Kidney (tissue), 14 donors: ENCODE data around the gene CRYBG1. TPM values are rescaled to one million over a fixed set of nuclear protein-coding genes. Genes with fewer than 3 reads are reported as not detected.

Experiments
- DNase-seq, 5 donors: peaks; one replicate each; pipeline ENCODE4 v3.0.0-alpha.2; 2013 to 2020
- FAIRE-seq: peaks from 2 replicates; lab custom pipeline; 2012; peaks lifted over from hg19 to GRCh38; lab: Jason Lieb, UNC
- H3K27ac ChIP-seq, 2 donors: one replicate each; pipeline ENCODE4 v1.7.0; 2013; ENCODE audit warnings: low read depth in 2 of 2, low read length in 2 of 2, inconsistent platforms in 1 of 2
- H3K27me3 ChIP-seq: one replicate; pipeline ENCODE4 v1.7.1; 2013; ENCODE audit warnings: low read length, inconsistent platforms; ENCODE audit not compliant: control insufficient read depth, insufficient read depth
- H3K36me3 ChIP-seq, 3 donors: one replicate each; pipeline versions ENCODE4 v1.7.0 to v1.7.1; 2013; ENCODE audit warnings: low read length in 3 of 3, control low read depth in 1 of 3, inconsistent platforms in 1 of 3; ENCODE audit not compliant: insufficient read depth in 3 of 3, control insufficient read depth in 2 of 3
- H3K4me1 ChIP-seq, 3 donors: one replicate each; pipeline versions ENCODE4 v1.7.0 to v1.7.1; 2013; ENCODE audit warnings: low read length in 3 of 3, inconsistent platforms in 1 of 3, low read depth in 1 of 3; ENCODE audit not compliant: control insufficient read depth in 2 of 3, insufficient read depth in 2 of 3
- H3K4me3 ChIP-seq, 3 donors: one replicate each; pipeline versions ENCODE4 v1.7.0 to v1.8.1; 2013; ENCODE audit warnings: low read length in 3 of 3, control low read depth in 1 of 3, inconsistent platforms in 1 of 3
- H3K9ac ChIP-seq, 3 donors: one replicate each; pipeline versions ENCODE4 v1.7.0 to v1.7.1; 2013; ENCODE audit warnings: low read length in 3 of 3, control low read depth in 1 of 3, inconsistent platforms in 1 of 3
- H3K9me3 ChIP-seq, 3 donors: one replicate each; pipeline versions ENCODE4 v1.7.0 to v1.7.1; 2013; ENCODE audit warnings: low read length in 3 of 3, control low read depth in 1 of 3, inconsistent platforms in 1 of 3; ENCODE audit not compliant: control insufficient read depth in 2 of 3, insufficient read depth in 1 of 3
- CTCF ChIP-seq: IDR thresholded peaks from 3 replicates; pipeline ENCODE4 v1.5.1; 2012; ENCODE audit warnings: mild to moderate bottlenecking, moderate library complexity, borderline replicate concordance; ENCODE audit not compliant: insufficient read depth; ENCODE audit errors: extremely low read depth
- intact Hi-C: fragments of 100-400 bp; cut with DNase I; formaldehyde crosslinking; loops from one replicate; pipeline ENCODE4 v1.11.1; 2022
- polyA plus RNA-seq: library from polyadenylated mRNA; stranded (reverse); fragments of 350-450 nt; fragmentation: Illumina TruSeq; extraction: RNeasy Lipid Tissue Mini Kit (QIAGEN cat#74804); gene quantifications from one replicate; pipeline ENCODE4 v1.2.3, GENCODE V29; 2014; ENCODE audit warnings: low read depth, low replicate concordance; ENCODE audit not compliant: insufficient read depth
- total RNA-seq: library from RNA; stranded (reverse); fragmentation: NEBNext Ultra II Directional; extraction: Animal tissue kit (Norgen Biotek cat#: 25700); gene quantifications from one replicate; pipeline ENCODE4 v1.2.1, GENCODE V29; 2021
- donor health status: control.
- donor health status: control.
- donor health status: control.
- donor health status: control.
- donor health status: control.
- donor health status: DM: yes; HTN: yes; CAD: no.
- donor health status: Normal renal cell carcinoma (clear cell type).

Gene CRYBG1
- total and polyA plus RNA-seq, 2 donors from 2014 or later: 7.0 to 32.6 TPM

DNA sequence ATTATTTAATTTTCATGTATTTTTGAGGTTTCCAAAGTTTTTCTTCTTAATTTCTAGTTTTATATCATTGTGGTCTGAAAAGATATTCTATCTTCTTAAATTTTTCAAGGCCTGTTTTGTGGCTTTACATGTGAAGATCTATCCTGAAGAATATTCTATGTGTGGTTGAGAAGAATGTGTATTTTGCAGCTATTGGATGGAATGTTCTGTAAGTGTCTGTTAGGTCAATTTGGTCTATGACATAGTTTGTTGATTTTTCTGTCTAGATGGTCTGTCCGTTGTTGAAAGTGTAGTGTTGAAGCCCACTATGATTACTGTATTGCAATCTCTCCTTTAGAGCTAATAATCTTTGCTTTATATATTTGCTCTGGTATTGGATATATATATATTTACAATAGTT is 125.7 kb downstream of the CRYBG1 start:
- no peak for FAIRE-seq
- Histone ChIP-seq H3K4me3 (no peak overlapping the region), H3K9ac (no peak overlapping the region)

GRCh38 chr6:106488494-106489370 is 128.2 kb downstream of the CRYBG1 start:
- Histone ChIP-seq H3K36me3 (no peaks in the 10 kb centered on the region), H3K9ac (no peak overlapping the region), H3K4me1 (no peaks in the 10 kb centered on the region), H3K27ac (no peak overlapping the region), H3K27me3 (no peaks in the 10 kb centered on the region), H3K9me3 (no peaks in the 10 kb centered on the region), H3K4me3 (no peak overlapping the region)
- no peak for DNase-seq
- FAIRE-seq: no peak
- intact Hi-C loops: no loop called here
- TF ChIP-seq CTCF: no peak

More for the DNA sequence above, 125.7 kb downstream of the CRYBG1 start:
- Histone ChIP-seq H3K36me3 (no peaks in the 10 kb centered on the region), H3K4me1 (no peaks in the 10 kb centered on the region), H3K27ac (no peak overlapping the region), H3K27me3 (no peaks in the 10 kb centered on the region), H3K9me3 (no peaks in the 10 kb centered on the region)
- no peak for TF ChIP-seq CTCF
- no peak for DNase-seq
- intact Hi-C loops: no loop called here

DNA sequence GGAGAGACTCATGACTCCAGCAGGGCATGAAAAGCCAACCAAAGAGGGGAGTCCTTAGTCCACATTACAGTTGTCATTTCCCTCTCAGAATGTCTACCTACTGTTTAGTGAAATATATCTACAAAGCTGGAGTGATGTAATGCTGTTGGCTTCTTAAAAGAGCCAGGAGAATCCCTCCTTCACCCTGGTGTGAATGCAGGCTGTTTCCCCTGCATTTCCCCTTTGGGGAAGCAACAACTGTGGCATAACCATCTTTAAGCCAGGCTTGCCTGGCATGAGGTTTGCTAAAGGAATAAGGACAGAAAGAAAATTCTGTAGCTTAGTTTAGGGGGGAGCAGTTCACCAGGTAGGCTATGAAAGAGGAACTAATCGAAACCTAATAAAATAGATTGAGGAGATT is 129.5 kb downstream of the CRYBG1 start:
- intact Hi-C loops: no loop called here
- no peak for FAIRE-seq
- Histone ChIP-seq H3K27ac (no peak overlapping the region), H3K4me3 (no peak overlapping the region), H3K9ac (no peak overlapping the region), H3K27me3 (no peaks in the 10 kb centered on the region), H3K4me1 (no peaks in the 10 kb centered on the region), H3K9me3 (no peaks in the 10 kb centered on the region), H3K36me3 (no peaks in the 10 kb centered on the region)
- TF ChIP-seq CTCF: no peak
- DNase-seq: no peak
